ENCODE data around the gene DGKB. TPM values are rescaled to one million over a fixed set of nuclear protein-coding genes. Genes with fewer than 3 reads are reported as not detected.

Gene DGKB
- total RNA-seq, 4 donors from 2014 or later, result 0.78 to 2.5 (median 1.5) TPM

GRCh38 chr7:14430926-14431325 is 471.6 kb downstream of the DGKB start:
- TF ChIP-seq CTCF (IDR thresholded peaks at IDR 0.05) (no peak), EP300 (IDR thresholded peaks at IDR 0.05) (no peak), POLR2A (IDR thresholded peaks at IDR 0.05) (no peak)
- Histone ChIP-seq H3K9me3 (peaks cover 0 to 8% (median 0%) of the 10 kb centered on the region in 4 donors), H3K4me1 (no peaks in the 10 kb centered on the region), H3K27ac (no peak overlapping the region), H3K4me3 (no peak overlapping the region), H3K36me3 (no peaks in the 10 kb centered on the region), H3K27me3 (no peaks in the 10 kb centered on the region)
- no peak for DNase-seq (ENCODE audit: low spot score in 2 of 2)
- WGBS, 2 donors, result 67 to 91% methylated on average over 3 of the region's 3 CpGs

GRCh38 chr7:14425559-14425958 is 477.0 kb downstream of the DGKB start:
- Histone ChIP-seq H3K27ac (no peak overlapping the region), H3K36me3 (no peaks in the 10 kb centered on the region), H3K4me3 (no peak overlapping the region), H3K9me3 (peaks cover 0 to 8% (median 0%) of the 10 kb centered on the region in 4 donors), H3K27me3 (no peaks in the 10 kb centered on the region), H3K4me1 (peaks cover 0 to 4% (median 0%) of the 10 kb centered on the region in 4 donors)
- 82 to 83% methylated on average over 1 of the region's 1 CpG for WGBS, 2 donors
- TF ChIP-seq CTCF (IDR thresholded peaks at IDR 0.05), result no peak
- no peak for TF ChIP-seq EP300 (IDR thresholded peaks at IDR 0.05)
- TF ChIP-seq POLR2A (IDR thresholded peaks at IDR 0.05), result no peak
- no peak for DNase-seq (ENCODE audit: low spot score in 2 of 2)

- H3K36me3 ChIP-seq, result no peaks in the 10 kb centered on the region
- DNase-seq (ENCODE audit: low spot score in 2 of 2), result no peak
- H3K27me3 ChIP-seq, result no peaks in the 10 kb centered on the region
- H3K27ac ChIP-seq, result no peak overlapping the region
- TF ChIP-seq POLR2A (IDR thresholded peaks at IDR 0.05), result no peak
- no peak for TF ChIP-seq CTCF (IDR thresholded peaks at IDR 0.05)
- no peak for TF ChIP-seq EP300 (IDR thresholded peaks at IDR 0.05)
- WGBS, 2 donors, result 96 to 100% methylated on average over 1 of the region's 1 CpG
- no peak overlapping the region for H3K4me3 ChIP-seq
- peaks cover 0 to 13% (median 2%) of the 10 kb centered on the region in 4 donors for H3K4me1 ChIP-seq
- peaks cover 0 to 8% (median 0%) of the 10 kb centered on the region in 4 donors for H3K9me3 ChIP-seq
Measured at GRCh38 chr7:14424675-14425074, 477.9 kb downstream of the DGKB start.

- TF ChIP-seq POLR2A (IDR thresholded peaks at IDR 0.05) (no peak), EP300 (IDR thresholded peaks at IDR 0.05) (no peak), CTCF (IDR thresholded peaks at IDR 0.05) (no peak)
- no peak for DNase-seq (ENCODE audit: low spot score in 2 of 2)
- H3K27ac ChIP-seq, result no peak overlapping the region
- no peaks in the 10 kb centered on the region for H3K9me3 ChIP-seq
- peaks cover 0 to 18% (median 2%) of the 10 kb centered on the region in 4 donors for H3K4me1 ChIP-seq
- no peaks in the 10 kb centered on the region for H3K36me3 ChIP-seq
- no peak overlapping the region for H3K4me3 ChIP-seq
- whole genome bisulfite sequencing, 2 donors, result 79 to 83% methylated on average over 5 of the region's 5 CpGs
- H3K27me3 ChIP-seq, result no peaks in the 10 kb centered on the region
Measured at GRCh38 chr7:14420768-14421167, 481.8 kb downstream of the DGKB start.

GRCh38 chr7:14419531-14419930 is 483.0 kb downstream of the DGKB start:
- peaks cover 0 to 18% (median 2%) of the 10 kb centered on the region in 4 donors for H3K4me1 ChIP-seq
- H3K36me3 ChIP-seq, result no peaks in the 10 kb centered on the region
- H3K27me3 ChIP-seq, result no peaks in the 10 kb centered on the region
- H3K27ac ChIP-seq, result no peak overlapping the region
- DNase-seq (ENCODE audit: low spot score in 2 of 2), result no peak
- TF ChIP-seq POLR2A (IDR thresholded peaks at IDR 0.05) (no peak), EP300 (IDR thresholded peaks at IDR 0.05) (no peak), CTCF (IDR thresholded peaks at IDR 0.05) (no peak)
- H3K9me3 ChIP-seq, result no peaks in the 10 kb centered on the region
- H3K4me3 ChIP-seq, result no peak overlapping the region
- WGBS, 2 donors, result 38 to 41% methylated on average over 2 of the region's 2 CpGs
